ENCODE results near the gene BICD1. TPM values are rescaled to one million over a fixed set of nuclear protein-coding genes. Genes with fewer than 3 reads are reported as not detected.
A peak's percentile ranks its signal among the peaks of the same experiment; 100 is the strongest.

BICD1 gene
- total and polyA plus RNA-seq, 2 donors (not counting 1 experiment from before 2014, with no cell fraction given), result 11.1 to 12.4 TPM

- no peak overlapping the region for H3K27ac ChIP-seq (ENCODE audit: insufficient read depth, low read length)
- no peaks in the 10 kb centered on the region for H3K9me3 ChIP-seq (ENCODE audit: control insufficient read depth, insufficient read depth, low read depth, low read length)
- no peaks in the 10 kb centered on the region for H3K4me1 ChIP-seq (ENCODE audit: control insufficient read depth, extremely low read depth, insufficient read depth, low read length)
- no peak overlapping the region for H3K4me2 ChIP-seq (ENCODE audit: extremely low read depth, insufficient read depth, low read length)
- H3K36me3 ChIP-seq (ENCODE audit: control insufficient read depth, insufficient read depth, low read length), result no peaks in the 10 kb centered on the region
- DNase-seq (ENCODE audit: low read depth in 2 of 2), result no peak
- H3K4me3 ChIP-seq (replicated peaks in 1 of 4; ENCODE audit: control extremely low read depth in 1 of 4, insufficient read depth in 1 of 4, low read depth in 3 of 4, low read length in 4 of 4), result no peak overlapping the region
- no peak for TF ChIP-seq EZH2 (IDR thresholded peaks at IDR 0.05; ENCODE audit: low read length, missing control alignments)
- no peak for TF ChIP-seq CTCF (conservative IDR thresholded peaks at IDR 0.05 in 1 of 2, IDR thresholded peaks at IDR 0.05 in 1 of 2; ENCODE audit: low read depth in 1 of 2, low read length in 2 of 2)
- H2AFZ ChIP-seq (ENCODE audit: low read length), result no peak overlapping the region
- no peak overlapping the region for H3K9ac ChIP-seq (ENCODE audit: insufficient read depth, low read length)
- no peaks in the 10 kb centered on the region for H4K20me1 ChIP-seq (ENCODE audit: control insufficient read depth, extremely low read depth, insufficient read depth, low read length)
- H3K27me3 ChIP-seq (ENCODE audit: control insufficient read depth, insufficient read depth, low read length), result no peaks in the 10 kb centered on the region
- H3K79me2 ChIP-seq (ENCODE audit: control insufficient read depth, insufficient read depth, low read length), result peaks cover 13% of the 10 kb centered on the region
Observed at GRCh38 chr12:32146074-32146873, 39.6 kb downstream of the BICD1 start.

GRCh38 chr12:32148372-32148771 lies 41.7 kb downstream of the BICD1 start:
- Histone ChIP-seq H3K9ac (ENCODE audit: insufficient read depth, low read length) (no peak overlapping the region), H2AFZ (ENCODE audit: low read length) (no peak overlapping the region), H3K27ac (ENCODE audit: insufficient read depth, low read length) (no peak overlapping the region), H3K79me2 (ENCODE audit: control insufficient read depth, insufficient read depth, low read length) (peaks cover 12% of the 10 kb centered on the region), H3K4me3 (replicated peaks in 1 of 4; ENCODE audit: control extremely low read depth in 1 of 4, insufficient read depth in 1 of 4, low read depth in 3 of 4, low read length in 4 of 4) (no peak overlapping the region), H3K9me3 (ENCODE audit: control insufficient read depth, insufficient read depth, low read depth, low read length) (no peaks in the 10 kb centered on the region), H4K20me1 (ENCODE audit: control insufficient read depth, extremely low read depth, insufficient read depth, low read length) (no peaks in the 10 kb centered on the region), H3K4me2 (ENCODE audit: extremely low read depth, insufficient read depth, low read length) (no peak overlapping the region), H3K36me3 (ENCODE audit: control insufficient read depth, insufficient read depth, low read length) (no peaks in the 10 kb centered on the region), H3K4me1 (ENCODE audit: control insufficient read depth, extremely low read depth, insufficient read depth, low read length) (no peaks in the 10 kb centered on the region), H3K27me3 (ENCODE audit: control insufficient read depth, insufficient read depth, low read length) (no peaks in the 10 kb centered on the region)
- TF ChIP-seq EZH2 (IDR thresholded peaks at IDR 0.05; ENCODE audit: low read length, missing control alignments), result no peak
- TF ChIP-seq CTCF (conservative IDR thresholded peaks at IDR 0.05 in 1 of 2, IDR thresholded peaks at IDR 0.05 in 1 of 2; ENCODE audit: low read depth in 1 of 2, low read length in 2 of 2), result no peak
- DNase-seq (ENCODE audit: low read depth in 2 of 2), result peak in 1 of 2 donors; percentile 92

GRCh38 chr12:32149489-32149888 lies 42.8 kb downstream of the BICD1 start:
- Histone ChIP-seq H2AFZ (ENCODE audit: low read length) (no peak overlapping the region), H3K9ac (ENCODE audit: insufficient read depth, low read length) (no peak overlapping the region), H3K9me3 (ENCODE audit: control insufficient read depth, insufficient read depth, low read depth, low read length) (no peaks in the 10 kb centered on the region), H3K27me3 (ENCODE audit: control insufficient read depth, insufficient read depth, low read length) (no peaks in the 10 kb centered on the region), H3K4me1 (ENCODE audit: control insufficient read depth, extremely low read depth, insufficient read depth, low read length) (no peaks in the 10 kb centered on the region), H3K4me2 (ENCODE audit: extremely low read depth, insufficient read depth, low read length) (no peak overlapping the region), H3K4me3 (replicated peaks in 1 of 4; ENCODE audit: control extremely low read depth in 1 of 4, insufficient read depth in 1 of 4, low read depth in 3 of 4, low read length in 4 of 4) (no peak overlapping the region), H3K27ac (ENCODE audit: insufficient read depth, low read length) (no peak overlapping the region), H3K79me2 (ENCODE audit: control insufficient read depth, insufficient read depth, low read length) (peaks cover 10% of the 10 kb centered on the region), H4K20me1 (ENCODE audit: control insufficient read depth, extremely low read depth, insufficient read depth, low read length) (no peaks in the 10 kb centered on the region), H3K36me3 (ENCODE audit: control insufficient read depth, insufficient read depth, low read length) (no peaks in the 10 kb centered on the region)
- TF ChIP-seq EZH2 (IDR thresholded peaks at IDR 0.05; ENCODE audit: low read length, missing control alignments), result no peak
- no peak for TF ChIP-seq CTCF (conservative IDR thresholded peaks at IDR 0.05 in 1 of 2, IDR thresholded peaks at IDR 0.05 in 1 of 2; ENCODE audit: low read depth in 1 of 2, low read length in 2 of 2)
- no peak for DNase-seq (ENCODE audit: low read depth in 2 of 2)
